Measurements from ENCODE around the gene CPAMD8. TPM values are rescaled to one million over a fixed set of nuclear protein-coding genes. Genes with fewer than 3 reads are reported as not detected.
A peak's percentile ranks its signal among the peaks of the same experiment; 100 is the strongest.

CPAMD8 gene
- total RNA-seq, 4 donors from 2014 or later = 6.0 to 15.6 (median 7.6) TPM

DNA sequence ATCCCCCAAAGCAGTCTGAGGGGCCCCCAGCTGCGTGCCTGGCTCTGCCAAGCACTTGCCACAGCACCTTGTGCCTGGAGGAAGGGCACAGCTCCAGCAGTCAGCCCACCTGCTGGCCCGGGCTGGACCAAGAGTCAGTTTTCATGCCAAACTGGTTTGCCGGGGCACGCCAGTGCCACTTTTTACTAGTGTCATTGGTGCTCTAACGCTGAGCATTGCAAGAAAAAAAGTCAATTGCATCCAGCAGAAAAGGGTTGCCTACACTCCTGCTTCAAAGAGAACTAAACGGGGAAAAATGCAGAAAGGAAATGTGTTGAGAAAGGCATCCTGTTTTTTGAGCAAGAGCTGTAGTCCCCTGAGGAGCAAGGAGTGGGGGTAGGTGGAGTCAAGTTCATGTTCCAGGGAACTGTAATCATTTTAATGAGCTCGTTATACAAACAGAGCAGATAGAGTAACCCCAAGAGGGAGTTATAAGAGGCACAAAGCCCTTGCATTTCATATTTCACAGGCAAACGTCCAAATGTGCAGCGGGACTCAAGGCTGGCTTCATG, 69.4 kb downstream of the CPAMD8 start:
- Histone ChIP-seq H3K4me1 (no peaks in the 10 kb centered on the region), H3K4me3 (no peak overlapping the region), H3K27me3 (peaks cover 0 to 5% (median 0%) of the 10 kb centered on the region in 3 donors), H3K9me3 (no peaks in the 10 kb centered on the region), H3K36me3 (no peaks in the 10 kb centered on the region), H3K27ac (no peak overlapping the region)
- DNase-seq = no peak
- in situ Hi-C loops (cut with MboI; ENCODE audit: low sequenced_read_pairs in 4 of 4) (no loop called here), intact Hi-C loops (cut with DNase I; ENCODE audit: low total_unique reads) (no loop called here)
- ATAC-seq = peak; percentile 24 to 30
- no peak for TF ChIP-seq POLR2A (IDR thresholded peaks at IDR 0.05)
- TF ChIP-seq, protein P1, sequence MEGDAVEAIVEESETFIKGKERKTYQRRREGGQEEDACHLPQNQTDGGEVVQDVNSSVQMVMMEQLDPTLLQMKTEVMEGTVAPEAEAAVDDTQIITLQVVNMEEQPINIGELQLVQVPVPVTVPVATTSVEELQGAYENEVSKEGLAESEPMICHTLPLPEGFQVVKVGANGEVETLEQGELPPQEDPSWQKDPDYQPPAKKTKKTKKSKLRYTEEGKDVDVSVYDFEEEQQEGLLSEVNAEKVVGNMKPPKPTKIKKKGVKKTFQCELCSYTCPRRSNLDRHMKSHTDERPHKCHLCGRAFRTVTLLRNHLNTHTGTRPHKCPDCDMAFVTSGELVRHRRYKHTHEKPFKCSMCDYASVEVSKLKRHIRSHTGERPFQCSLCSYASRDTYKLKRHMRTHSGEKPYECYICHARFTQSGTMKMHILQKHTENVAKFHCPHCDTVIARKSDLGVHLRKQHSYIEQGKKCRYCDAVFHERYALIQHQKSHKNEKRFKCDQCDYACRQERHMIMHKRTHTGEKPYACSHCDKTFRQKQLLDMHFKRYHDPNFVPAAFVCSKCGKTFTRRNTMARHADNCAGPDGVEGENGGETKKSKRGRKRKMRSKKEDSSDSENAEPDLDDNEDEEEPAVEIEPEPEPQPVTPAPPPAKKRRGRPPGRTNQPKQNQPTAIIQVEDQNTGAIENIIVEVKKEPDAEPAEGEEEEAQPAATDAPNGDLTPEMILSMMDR (IDR thresholded peaks at IDR 0.05 in 4 of 5, conservative IDR thresholded peaks at IDR 0.05 in 1 of 5) = no peak

DNA sequence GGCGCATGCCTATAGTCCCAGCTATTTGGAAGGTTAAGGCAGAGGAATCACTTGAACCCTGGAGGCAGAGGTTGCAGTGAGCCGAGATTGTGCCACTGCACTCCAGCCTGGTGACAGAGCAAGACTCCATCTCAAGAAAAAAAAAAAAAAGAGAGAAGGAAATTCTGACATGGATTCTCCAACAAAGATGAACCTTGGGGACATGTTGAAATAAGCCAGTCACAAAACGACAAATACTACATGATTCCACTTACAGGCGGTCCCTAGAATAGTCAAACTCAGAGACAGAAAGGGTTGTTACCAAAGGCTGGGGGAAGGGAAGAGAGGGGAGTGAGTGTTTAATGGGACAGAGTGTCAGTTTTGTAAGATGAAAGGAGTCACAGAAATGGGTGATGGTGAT, 71.4 kb downstream of the CPAMD8 start:
- in situ Hi-C loops (cut with MboI; ENCODE audit: low sequenced_read_pairs in 4 of 4) (no loop called here), intact Hi-C loops (cut with DNase I; ENCODE audit: low total_unique reads) (no loop called here)
- ATAC-seq (no peak), DNase-seq (no peak)
- H3K9me3 ChIP-seq = no peaks in the 10 kb centered on the region
- TF ChIP-seq POLR2A (IDR thresholded peaks at IDR 0.05) = no peak
- TF ChIP-seq, protein P1 (IDR thresholded peaks at IDR 0.05 in 4 of 5, conservative IDR thresholded peaks at IDR 0.05 in 1 of 5) = no peak
- no peaks in the 10 kb centered on the region for H3K27me3 ChIP-seq
- H3K4me1 ChIP-seq = no peaks in the 10 kb centered on the region
- no peak overlapping the region for H3K27ac ChIP-seq
- H3K36me3 ChIP-seq = no peaks in the 10 kb centered on the region
- H3K4me3 ChIP-seq = no peak overlapping the region

DNA sequence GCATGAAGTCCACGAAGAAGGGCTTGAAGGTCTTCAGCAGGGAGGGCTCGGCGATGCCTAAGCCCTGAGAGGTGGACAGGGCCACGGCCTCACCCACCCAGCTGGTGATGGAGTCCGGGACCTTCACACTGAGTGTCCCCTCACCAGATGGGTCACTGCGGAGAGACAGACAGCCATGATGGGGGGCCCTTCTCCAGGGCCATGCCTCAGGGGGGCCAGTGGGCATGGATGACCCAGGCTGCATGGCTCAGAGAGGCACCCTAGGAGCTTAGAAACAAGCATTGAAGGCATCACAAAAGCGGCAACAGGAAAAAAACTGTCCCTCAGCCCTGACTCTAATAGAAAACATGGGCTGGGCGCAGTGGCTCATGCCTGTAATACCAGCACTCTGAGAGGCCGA, 74.6 kb downstream of the CPAMD8 start:
- Histone ChIP-seq H3K4me1 (no peaks in the 10 kb centered on the region), H3K4me3 (no peak overlapping the region), H3K36me3 (no peaks in the 10 kb centered on the region), H3K27me3 (no peaks in the 10 kb centered on the region), H3K27ac (no peak overlapping the region), H3K9me3 (no peaks in the 10 kb centered on the region)
- TF ChIP-seq, protein P1 (IDR thresholded peaks at IDR 0.05 in 4 of 5, conservative IDR thresholded peaks at IDR 0.05 in 1 of 5) = no peak
- TF ChIP-seq POLR2A (IDR thresholded peaks at IDR 0.05) = no peak
- intact Hi-C loops (cut with DNase I; ENCODE audit: low total_unique reads) = no loop called here
- no peak for DNase-seq
- in situ Hi-C loops (cut with MboI; ENCODE audit: low sequenced_read_pairs in 4 of 4) = no loop called here
- no peak for ATAC-seq

DNA sequence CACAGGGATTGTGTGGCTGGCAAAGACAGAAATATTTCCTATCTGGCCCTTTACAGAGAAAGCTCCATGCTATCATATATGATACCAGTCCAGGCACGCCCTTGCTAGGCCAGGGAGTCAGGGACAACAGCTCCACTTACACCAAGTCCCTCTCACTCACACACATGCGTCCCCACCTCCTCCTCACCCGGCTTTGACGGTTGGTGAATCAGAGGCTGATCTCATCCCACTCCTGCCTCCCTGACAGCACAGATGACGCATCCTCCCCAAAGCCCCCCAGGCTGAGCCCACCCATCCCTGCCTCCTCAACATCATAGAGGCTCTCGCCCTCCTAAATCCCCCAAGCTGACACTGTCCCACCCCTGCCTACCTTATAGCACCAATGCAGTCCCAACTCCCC, 75.1 kb downstream of the CPAMD8 start:
- Histone ChIP-seq H3K36me3 (no peaks in the 10 kb centered on the region), H3K27ac (no peak overlapping the region), H3K9me3 (no peaks in the 10 kb centered on the region), H3K27me3 (no peaks in the 10 kb centered on the region), H3K4me1 (no peaks in the 10 kb centered on the region), H3K4me3 (no peak overlapping the region)
- intact Hi-C loops (cut with DNase I; ENCODE audit: low total_unique reads) = no loop called here
- ATAC-seq (no peak), DNase-seq (no peak)
- in situ Hi-C loops (cut with MboI; ENCODE audit: low sequenced_read_pairs in 4 of 4) = no loop called here
- no peak for TF ChIP-seq POLR2A (IDR thresholded peaks at IDR 0.05)
- TF ChIP-seq, protein P1 (IDR thresholded peaks at IDR 0.05 in 4 of 5, conservative IDR thresholded peaks at IDR 0.05 in 1 of 5) = no peak

DNA sequence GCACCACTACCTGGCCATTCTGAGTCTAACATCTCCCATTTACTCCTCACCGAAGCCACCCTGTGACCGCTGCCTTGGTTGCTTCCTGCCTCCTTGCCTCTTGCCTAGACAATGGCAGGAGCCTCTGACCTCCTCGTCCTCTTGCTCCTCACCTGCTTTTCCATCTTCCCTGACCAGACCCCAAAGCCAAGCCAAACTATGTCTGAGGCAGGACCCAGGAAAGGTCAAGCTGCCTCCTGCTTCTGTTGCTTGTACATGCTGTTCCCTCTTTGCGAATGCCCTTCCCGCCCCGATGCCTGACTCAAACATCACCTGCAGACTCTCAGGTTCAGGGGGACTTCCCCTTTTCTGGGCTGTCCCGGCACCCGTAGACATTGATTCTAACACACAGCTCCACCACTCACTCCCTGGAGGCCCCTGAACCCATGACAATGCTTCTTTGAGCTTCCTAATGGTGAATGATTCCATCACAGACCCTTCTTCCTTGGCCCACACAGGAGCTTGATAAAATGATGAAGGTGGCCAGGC, 77.0 kb downstream of the CPAMD8 start:
- ATAC-seq (no peak), DNase-seq (no peak)
- Histone ChIP-seq H3K27ac (no peak overlapping the region), H3K4me1 (no peaks in the 10 kb centered on the region), H3K9me3 (no peaks in the 10 kb centered on the region), H3K4me3 (no peak overlapping the region), H3K27me3 (no peaks in the 10 kb centered on the region), H3K36me3 (no peaks in the 10 kb centered on the region)
- in situ Hi-C loops (cut with MboI; ENCODE audit: low sequenced_read_pairs in 4 of 4) (no loop called here), intact Hi-C loops (cut with DNase I; ENCODE audit: low total_unique reads) (no loop called here)
- TF ChIP-seq, protein P1 (IDR thresholded peaks at IDR 0.05 in 4 of 5, conservative IDR thresholded peaks at IDR 0.05 in 1 of 5) = no peak
- no peak for TF ChIP-seq POLR2A (IDR thresholded peaks at IDR 0.05)
